Dendritic cell treated with granulocyte-macrophage colony-stimulating factor and Interleukin-4, amounts not matched to agents 40 ng/mL and 50 ng/mL, for 4 days (primary cell): ENCODE measurements around the gene CYLC2.

Experiments used
- H3K27ac Mint-ChIP-seq: one replicate; pipeline ENCODE4 v1.8.0; 2022; ENCODE audit warnings: mild to moderate bottlenecking, mixed read lengths
- H3K27me3 Mint-ChIP-seq: one replicate; pipeline ENCODE4 v1.8.0; 2022; ENCODE audit warnings: mild to moderate bottlenecking, mixed read lengths
- H3K36me3 Mint-ChIP-seq: one replicate; pipeline ENCODE4 v1.8.0; 2022; ENCODE audit warnings: low read depth, mixed read lengths
- H3K4me1 Mint-ChIP-seq: one replicate; pipeline ENCODE4 v1.8.0; 2022; ENCODE audit warnings: low read depth, mixed read lengths
- H3K4me3 Mint-ChIP-seq: one replicate; pipeline ENCODE4 v1.8.0; 2022; ENCODE audit warnings: mild to moderate bottlenecking, moderate library complexity, mixed read lengths
- H3K9me3 Mint-ChIP-seq: one replicate; pipeline ENCODE4 v1.8.0; 2022; ENCODE audit warnings: mixed read lengths
- intact Hi-C: fragments of 100-400 bp; cut with micrococcal nuclease; formaldehyde crosslinking; loops from one replicate; pipeline ENCODE4 v1.15.0; 2022

The CYLC2 gene

GRCh38 chr9:102995033-102995432 is at the start of gene CYLC2:
Gene CYLC2 (plus strand): TSS chr9:102995333. CDS start chr9:102995381, 48 bp downstream.
- H3K27me3 Mint-ChIP-seq, result no peaks in the 10 kb centered on the region

GRCh38 chr9:102950346-102950745 is 44.8 kb upstream of the CYLC2 start:
- Mint-ChIP-seq H3K36me3 (no peaks in the 10 kb centered on the region), H3K9me3 (no peaks in the 10 kb centered on the region), H3K27ac (no peak overlapping the region), H3K27me3 (no peaks in the 10 kb centered on the region), H3K4me1 (no peaks in the 10 kb centered on the region), H3K4me3 (no peak overlapping the region)
- intact Hi-C loops, result no loop called here

More at GRCh38 chr9:102995033-102995432, at the start of gene CYLC2:
- intact Hi-C loops, result no loop called here
- Mint-ChIP-seq H3K4me3 (no peak within 1 kb of the TSS), H3K9me3 (no peaks in the 10 kb centered on the region), H3K27ac (no peak within 1 kb of the TSS), H3K36me3 (no peaks in the 10 kb centered on the region), H3K4me1 (no peaks in the 10 kb centered on the region)

- intact Hi-C loops, result no loop called here
- no peaks in the 10 kb centered on the region for H3K36me3 Mint-ChIP-seq
Measured at GRCh38 chr9:102966999-102967398, 28.1 kb upstream of the CYLC2 start.

GRCh38 chr9:102967979-102968378 is 27.2 kb upstream of the CYLC2 start:
- Mint-ChIP-seq H3K27me3 (no peaks in the 10 kb centered on the region), H3K27ac (no peak overlapping the region), H3K4me1 (no peaks in the 10 kb centered on the region)

More at GRCh38 chr9:102966999-102967398, 28.1 kb upstream of the CYLC2 start:
- Mint-ChIP-seq H3K27ac (no peak overlapping the region), H3K9me3 (peaks cover 51% of the 10 kb centered on the region), H3K4me3 (no peak overlapping the region), H3K4me1 (no peaks in the 10 kb centered on the region), H3K27me3 (no peaks in the 10 kb centered on the region)

GRCh38 chr9:102972780-102973179 is 22.4 kb upstream of the CYLC2 start:
- Mint-ChIP-seq H3K4me3 (no peak overlapping the region), H3K27ac (no peak overlapping the region), H3K36me3 (no peaks in the 10 kb centered on the region), H3K4me1 (no peaks in the 10 kb centered on the region), H3K9me3 (peaks cover 67% of the 10 kb centered on the region), H3K27me3 (no peaks in the 10 kb centered on the region)
- intact Hi-C loops, result no loop called here

More at GRCh38 chr9:102967979-102968378, 27.2 kb upstream of the CYLC2 start:
- intact Hi-C loops, result no loop called here
- H3K9me3 Mint-ChIP-seq, result peaks cover 52% of the 10 kb centered on the region
- H3K36me3 Mint-ChIP-seq, result no peaks in the 10 kb centered on the region
- no peak overlapping the region for H3K4me3 Mint-ChIP-seq

- Mint-ChIP-seq H3K4me3 (no peak overlapping the region), H3K27me3 (no peaks in the 10 kb centered on the region), H3K36me3 (no peaks in the 10 kb centered on the region), H3K9me3 (peaks cover 49% of the 10 kb centered on the region), H3K27ac (no peak overlapping the region), H3K4me1 (no peaks in the 10 kb centered on the region)
- intact Hi-C loops, result no loop called here
Measured at GRCh38 chr9:102974530-102974929, 20.6 kb upstream of the CYLC2 start.

- Mint-ChIP-seq H3K4me1 (no peaks in the 10 kb centered on the region), H3K36me3 (no peaks in the 10 kb centered on the region), H3K9me3 (peaks cover 46% of the 10 kb centered on the region), H3K27ac (no peak overlapping the region), H3K27me3 (no peaks in the 10 kb centered on the region), H3K4me3 (no peak overlapping the region)
- intact Hi-C loops, result no loop called here
Measured at GRCh38 chr9:102975251-102975650, 19.9 kb upstream of the CYLC2 start.

GRCh38 chr9:102985162-102985895 is 9.8 kb upstream of the CYLC2 start:
- Mint-ChIP-seq H3K4me1 (no peaks in the 10 kb centered on the region), H3K4me3 (no peak overlapping the region), H3K9me3 (peaks cover 30% of the 10 kb centered on the region), H3K27me3 (no peaks in the 10 kb centered on the region), H3K27ac (no peak overlapping the region), H3K36me3 (no peaks in the 10 kb centered on the region)
- intact Hi-C loops, result no loop called here

- Mint-ChIP-seq H3K4me1 (no peaks in the 10 kb centered on the region), H3K9me3 (peaks cover 30% of the 10 kb centered on the region), H3K36me3 (no peaks in the 10 kb centered on the region), H3K4me3 (no peak overlapping the region), H3K27ac (no peak overlapping the region), H3K27me3 (no peaks in the 10 kb centered on the region)
- intact Hi-C loops, result no loop called here
Measured at GRCh38 chr9:102986425-102986824, 8.7 kb upstream of the CYLC2 start.

- H3K4me1 Mint-ChIP-seq, result no peaks in the 10 kb centered on the region
- H3K9me3 Mint-ChIP-seq, result no peaks in the 10 kb centered on the region
- H3K4me3 Mint-ChIP-seq, result no peak overlapping the region
- no peaks in the 10 kb centered on the region for H3K36me3 Mint-ChIP-seq
- H3K27me3 Mint-ChIP-seq, result no peaks in the 10 kb centered on the region
- no peak overlapping the region for H3K27ac Mint-ChIP-seq
- intact Hi-C loops, result no loop called here
Measured at GRCh38 chr9:103003689-103004088, 8.6 kb downstream of the CYLC2 start.

GRCh38 chr9:103014242-103014641 is 19.1 kb downstream of the CYLC2 start:
- intact Hi-C loops, result no loop called here

GRCh38 chr9:103025796-103026195 is 30.7 kb downstream of the CYLC2 start:
- Mint-ChIP-seq H3K36me3 (no peaks in the 10 kb centered on the region), H3K4me1 (no peaks in the 10 kb centered on the region), H3K9me3 (peaks cover 25% of the 10 kb centered on the region), H3K4me3 (no peak overlapping the region), H3K27ac (no peak overlapping the region), H3K27me3 (no peaks in the 10 kb centered on the region)
- intact Hi-C loops, result no loop called here

More at GRCh38 chr9:103014242-103014641, 19.1 kb downstream of the CYLC2 start:
- Mint-ChIP-seq H3K4me3 (no peak overlapping the region), H3K27me3 (no peaks in the 10 kb centered on the region), H3K4me1 (no peaks in the 10 kb centered on the region), H3K27ac (no peak overlapping the region), H3K36me3 (no peaks in the 10 kb centered on the region), H3K9me3 (no peaks in the 10 kb centered on the region)

GRCh38 chr9:103037508-103038477 is 42.7 kb downstream of the CYLC2 start:
- Mint-ChIP-seq H3K4me1 (no peaks in the 10 kb centered on the region), H3K4me3 (no peak overlapping the region), H3K9me3 (peaks cover 26% of the 10 kb centered on the region), H3K27me3 (no peaks in the 10 kb centered on the region), H3K36me3 (no peaks in the 10 kb centered on the region), H3K27ac (no peak overlapping the region)
- intact Hi-C loops, result no loop called here

GRCh38 chr9:103041961-103042360 is 46.8 kb downstream of the CYLC2 start:
- intact Hi-C loops, result no loop called here

More at GRCh38 chr9:103041961-103042360, 46.8 kb downstream of the CYLC2 start:
- H3K4me1 Mint-ChIP-seq, result no peaks in the 10 kb centered on the region
- no peak overlapping the region for H3K4me3 Mint-ChIP-seq
- H3K9me3 Mint-ChIP-seq, result peaks cover 26% of the 10 kb centered on the region
- H3K27me3 Mint-ChIP-seq, result no peaks in the 10 kb centered on the region
- H3K27ac Mint-ChIP-seq, result no peak overlapping the region
- no peaks in the 10 kb centered on the region for H3K36me3 Mint-ChIP-seq
